Effector memory CD8-positive, alpha-beta T cell (primary cell): ENCODE measurements around the gene DPAGT1.

Experiments used
- ATAC-seq: fragments of 150-1000 bp; cut with Tn5 transposase; replicated peaks from 2 replicates; pipeline ENCODE4 v1.10.0; 2021; ENCODE audit warnings: mild to moderate bottlenecking, moderate library complexity
- DNase-seq, 3 experiments: peaks; one replicate each; pipeline ENCODE4 v3.0.0; 2021
- H3K27ac Mint-ChIP-seq, 2 donors: one replicate each; pipeline ENCODE4 v1.8.0; 2022; ENCODE audit warnings: mild to moderate bottlenecking in 2 of 2, mixed read lengths in 2 of 2, moderate library complexity in 2 of 2
- H3K27me3 Mint-ChIP-seq, 2 donors: one replicate each; pipeline ENCODE4 v1.8.0; 2022; ENCODE audit warnings: mixed read lengths in 2 of 2
- H3K36me3 Mint-ChIP-seq: one replicate; pipeline ENCODE4 v1.8.0; 2022; ENCODE audit warnings: mild to moderate bottlenecking, moderate library complexity, mixed read lengths; ENCODE audit not compliant: insufficient read depth
- H3K4me1 Mint-ChIP-seq, 2 donors: one replicate each; pipeline ENCODE4 v1.8.0; 2022; ENCODE audit warnings: low read depth in 2 of 2, mixed read lengths in 2 of 2
- H3K4me3 Mint-ChIP-seq, 2 donors: one replicate each; pipeline ENCODE4 v1.8.0; 2022; ENCODE audit warnings: mild to moderate bottlenecking in 2 of 2, mixed read lengths in 2 of 2, moderate library complexity in 2 of 2
- H3K9me3 Mint-ChIP-seq, 2 donors: one replicate each; pipeline ENCODE4 v1.8.0; 2022; ENCODE audit warnings: mixed read lengths in 2 of 2

The DPAGT1 gene

GRCh38 chr11:119095066-119095880 is 6.4 kb downstream of the DPAGT1 start:
- Mint-ChIP-seq H3K27me3 (no peaks in the 10 kb centered on the region), H3K9me3 (no peaks in the 10 kb centered on the region), H3K27ac (peak overlapping the region; percentile 95 to 97), H3K36me3 (peaks cover 52% of the 10 kb centered on the region), H3K4me1 (peaks cover 33 to 49% of the 10 kb centered on the region in 2 donors), H3K4me3 (peak overlapping the region; percentile 91 to 95)
- DNase-seq: peak; percentile 99
- peak; percentile 85 for ATAC-seq

GRCh38 chr11:119094816-119095065 is 6.9 kb downstream of the DPAGT1 start:
- Mint-ChIP-seq H3K9me3 (no peaks in the 10 kb centered on the region), H3K4me1 (peaks cover 30 to 43% of the 10 kb centered on the region in 2 donors), H3K27ac (peak overlapping the region; percentile 95 to 97), H3K36me3 (peaks cover 52% of the 10 kb centered on the region), H3K4me3 (peak overlapping the region; percentile 91 to 95), H3K27me3 (no peaks in the 10 kb centered on the region)
- ATAC-seq: peak; percentile 36
- DNase-seq: peak in 1 of 3 experiments; percentile 52

- Mint-ChIP-seq H3K9me3 (no peaks in the 10 kb centered on the region), H3K27me3 (no peaks in the 10 kb centered on the region), H3K27ac (peak overlapping the region; percentile 95 to 97), H3K36me3 (peaks cover 51% of the 10 kb centered on the region), H3K4me1 (peaks cover 30 to 42% of the 10 kb centered on the region in 2 donors), H3K4me3 (peak overlapping the region; percentile 91 to 95)
- peak in 2 of 3 experiments; percentile 33 to 35 for DNase-seq
- ATAC-seq: peak; percentile 11
Measured at GRCh38 chr11:119093942-119094815, 7.5 kb downstream of the DPAGT1 start.

GRCh38 chr11:119092880-119093842 is 8.5 kb downstream of the DPAGT1 start:
- ATAC-seq (no peak), DNase-seq (no peak)
- Mint-ChIP-seq H3K4me1 (peaks cover 28 to 37% of the 10 kb centered on the region in 2 donors), H3K9me3 (no peaks in the 10 kb centered on the region), H3K36me3 (peaks cover 43% of the 10 kb centered on the region), H3K27me3 (no peaks in the 10 kb centered on the region), H3K4me3 (peak overlapping the region; percentile 91 to 95), H3K27ac (peak overlapping the region; percentile 95 to 97)

GRCh38 chr11:119091966-119092879 is 9.4 kb downstream of the DPAGT1 start:
- Mint-ChIP-seq H3K4me1 (peaks cover 31 to 41% of the 10 kb centered on the region in 2 donors), H3K27ac (peak overlapping the region in 1 of 2 donors; percentile 35), H3K9me3 (no peaks in the 10 kb centered on the region), H3K36me3 (peaks cover 43% of the 10 kb centered on the region), H3K4me3 (peak overlapping the region in 1 of 2 donors; percentile 44), H3K27me3 (no peaks in the 10 kb centered on the region)
- ATAC-seq: no peak
- DNase-seq: no peak

- Mint-ChIP-seq H3K9me3 (no peaks in the 10 kb centered on the region), H3K36me3 (peaks cover 42% of the 10 kb centered on the region), H3K4me3 (no peak overlapping the region), H3K4me1 (peaks cover 31 to 39% of the 10 kb centered on the region in 2 donors), H3K27me3 (no peaks in the 10 kb centered on the region), H3K27ac (no peak overlapping the region)
- no peak for ATAC-seq
- no peak for DNase-seq
Measured at GRCh38 chr11:119091178-119091577, 10.5 kb downstream of the DPAGT1 start.

- no peak overlapping the region for H3K4me3 Mint-ChIP-seq
- DNase-seq (no peak), ATAC-seq (no peak)
- no peak overlapping the region for H3K27ac Mint-ChIP-seq
- peaks cover 29 to 33% of the 10 kb centered on the region in 2 donors for H3K4me1 Mint-ChIP-seq
- peaks cover 34% of the 10 kb centered on the region for H3K36me3 Mint-ChIP-seq
- H3K27me3 Mint-ChIP-seq: no peaks in the 10 kb centered on the region
- H3K9me3 Mint-ChIP-seq: no peaks in the 10 kb centered on the region
Measured at GRCh38 chr11:119089319-119089718, 12.3 kb downstream of the DPAGT1 start.

- Mint-ChIP-seq H3K27ac (no peak overlapping the region), H3K27me3 (no peaks in the 10 kb centered on the region), H3K4me3 (no peak overlapping the region), H3K9me3 (no peaks in the 10 kb centered on the region), H3K4me1 (peaks cover 23 to 26% of the 10 kb centered on the region in 2 donors), H3K36me3 (peaks cover 25% of the 10 kb centered on the region)
- DNase-seq (no peak), ATAC-seq (no peak)
Measured at GRCh38 chr11:119088406-119088805, 13.2 kb downstream of the DPAGT1 start.

- ATAC-seq: no peak
- Mint-ChIP-seq H3K4me1 (peaks cover 18 to 21% of the 10 kb centered on the region in 2 donors), H3K4me3 (no peak overlapping the region), H3K36me3 (peaks cover 25% of the 10 kb centered on the region), H3K27ac (peak overlapping the region in 1 of 2 donors; percentile 41), H3K9me3 (no peaks in the 10 kb centered on the region), H3K27me3 (no peaks in the 10 kb centered on the region)
- no peak for DNase-seq
Measured at GRCh38 chr11:119087747-119088241, 13.9 kb downstream of the DPAGT1 start.

- Mint-ChIP-seq H3K27ac (no peak overlapping the region), H3K9me3 (no peaks in the 10 kb centered on the region), H3K4me3 (no peak overlapping the region), H3K36me3 (peaks cover 19% of the 10 kb centered on the region), H3K27me3 (no peaks in the 10 kb centered on the region), H3K4me1 (peaks cover 12 to 14% of the 10 kb centered on the region in 2 donors)
- no peak for DNase-seq
- ATAC-seq: no peak
Measured at GRCh38 chr11:119087123-119087522, 14.5 kb downstream of the DPAGT1 start.

GRCh38 chr11:119085437-119085847 is 16.2 kb downstream of the DPAGT1 start:
- Mint-ChIP-seq H3K4me3 (peak overlapping the region; percentile 92 to 93), H3K36me3 (peaks cover 25% of the 10 kb centered on the region), H3K4me1 (peaks cover 11 to 12% of the 10 kb centered on the region in 2 donors), H3K27me3 (no peaks in the 10 kb centered on the region), H3K27ac (peak overlapping the region; percentile 91 to 93), H3K9me3 (no peaks in the 10 kb centered on the region)
- ATAC-seq: no peak
- no peak for DNase-seq
